Aorta (tissue), 5 donors: ENCODE measurements around the gene PTPRG. TPM values are rescaled to one million over a fixed set of nuclear protein-coding genes. Genes with fewer than 3 reads are reported as not detected.

Experiments
- ATAC-seq: fragments of 200-7000 bp; cut with Tn5 transposase; one replicate; pipeline ENCODE4 v1.9.1; 2022; ENCODE audit warnings: moderate library complexity; ENCODE audit not compliant: low FRiP score
- DNase-seq, 2 donors: peaks; one replicate each; pipeline ENCODE4 v3.0.0-alpha.2; 2020
- H3K27ac ChIP-seq, 2 donors: one replicate each; pipeline ENCODE4 v1.5.1; 2013; ENCODE audit warnings: low read length in 2 of 2, mild to moderate bottlenecking in 2 of 2, moderate library complexity in 2 of 2, control low read depth in 1 of 2, inconsistent platforms in 1 of 2, low read depth in 1 of 2
- H3K27me3 ChIP-seq, 2 donors: one replicate each; pipeline ENCODE4 v1.6.1; 2013; ENCODE audit warnings: control low read depth in 1 of 2, low read length in 1 of 2, mild to moderate bottlenecking in 1 of 2, moderate library complexity in 1 of 2; ENCODE audit not compliant: insufficient read depth in 2 of 2, control insufficient read depth in 1 of 2
- H3K36me3 ChIP-seq, 2 donors: one replicate each; pipeline ENCODE4 v1.6.1; 2013; ENCODE audit warnings: control low read depth in 1 of 2, low read length in 1 of 2, mild to moderate bottlenecking in 1 of 2; ENCODE audit not compliant: insufficient read depth in 2 of 2, control insufficient read depth in 1 of 2
- H3K4me1 ChIP-seq, 2 donors: one replicate each; pipeline ENCODE4 v1.6.1; 2013; ENCODE audit warnings: low read length in 2 of 2, control low read depth in 1 of 2, mild to moderate bottlenecking in 1 of 2, moderate library complexity in 1 of 2; ENCODE audit not compliant: insufficient read depth in 2 of 2, control insufficient read depth in 1 of 2
- H3K4me3 ChIP-seq, 2 donors: one replicate each; pipeline ENCODE4 v1.5.1; 2013; ENCODE audit warnings: low read length in 2 of 2, control low read depth in 1 of 2, mild to moderate bottlenecking in 1 of 2
- H3K9me3 ChIP-seq: one replicate; pipeline ENCODE4 v1.6.1; 2013; ENCODE audit warnings: mild to moderate bottlenecking, low read length; ENCODE audit not compliant: control insufficient read depth
- WGBS, 2 donors: extraction: QIAGEN DNeasy Blood & Tissue Kit; methylation state at CpG; one replicate each; pipeline ENCODE4 v1.1.7; 2013; 5-methylcytosine and 5-hydroxymethylcytosine counted together
- intact Hi-C, 2 donors: fragments of 100-400 bp; cut with DNase I; formaldehyde crosslinking; loops; one replicate each; pipeline versions ENCODE4 v1.14.2 to v1.15.0; 2022
- polyA plus RNA-seq, 2 donors: library from polyadenylated mRNA; stranded (reverse); fragments of 200-250 nt; gene quantifications; one replicate each; pipeline ENCODE4 v1.2.3, GENCODE V29; 2013
- total RNA-seq, 2 donors: library from RNA; stranded (reverse); fragmentation: NEBNext Ultra II Directional; extraction: Animal tissue kit (Norgen Biotek cat#: 25700); gene quantifications; one replicate each; pipeline ENCODE4 v1.2.1, GENCODE V29; 2021
- donor health status: healthy with polysubstance abuse.
- donor health status: Bipolar disorder and iron deficiency.
- donor health status: DM: no; HTN: no; CAD: no.
- donor health status: DM: no; HTN: no; CAD: no.
- donor health status: DM: yes; HTN: yes; CAD: no.

PTPRG gene
- total and polyA plus RNA-seq, 4 donors, result 5.3 to 150 (median 52.4) TPM

DNA sequence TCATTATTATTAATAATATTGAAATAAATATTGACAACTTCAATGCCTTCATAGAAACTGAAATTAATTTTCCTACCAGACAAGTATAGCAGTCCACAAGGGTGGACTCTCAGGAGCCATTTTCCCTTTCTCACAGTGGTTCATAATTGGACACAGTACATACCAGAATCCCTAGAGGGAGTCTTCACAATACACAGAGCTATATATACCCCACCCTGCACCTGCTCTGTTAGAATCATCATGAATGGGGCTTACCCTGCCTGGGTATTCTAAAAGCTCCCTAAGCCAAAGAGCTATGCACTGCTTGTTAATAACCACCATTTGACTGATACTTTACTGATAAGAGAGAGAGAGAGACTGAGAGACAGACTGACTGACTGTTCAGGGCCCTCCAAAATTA, 677.1 kb downstream of the PTPRG start:
- peaks cover 0 to 4% of the 10 kb centered on the region in 2 donors for H3K4me1 ChIP-seq
- H3K9me3 ChIP-seq, result no peaks in the 10 kb centered on the region
- DNase-seq, result no peak
- intact Hi-C loops, result no loop called here
- no peaks in the 10 kb centered on the region for H3K27me3 ChIP-seq
- H3K4me3 ChIP-seq, result no peak overlapping the region
- no peak for ATAC-seq
- H3K27ac ChIP-seq, result no peak overlapping the region
- peaks cover 5 to 6% of the 10 kb centered on the region in 2 donors for H3K36me3 ChIP-seq

DNA sequence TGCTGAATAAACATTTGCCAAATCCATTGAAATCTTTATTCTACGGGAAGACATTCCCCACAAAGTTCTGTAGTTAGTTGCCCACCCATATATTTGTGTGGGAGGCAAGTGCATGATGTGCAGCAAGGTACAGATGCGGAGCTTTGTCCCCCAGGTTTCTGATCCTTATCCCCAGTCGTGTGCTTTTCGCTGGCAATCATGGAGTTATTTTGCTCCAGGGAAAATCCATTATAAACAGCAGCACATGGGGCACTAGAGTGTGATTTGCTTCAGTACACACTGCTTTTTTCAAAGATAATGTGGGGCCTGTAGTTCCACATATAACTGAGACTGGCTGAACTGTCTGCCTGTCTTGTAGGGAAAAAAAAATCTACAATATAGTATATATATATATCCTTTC, 679.9 kb downstream of the PTPRG start:
- H3K4me3 ChIP-seq, result no peak overlapping the region
- ATAC-seq (no peak), DNase-seq (no peak)
- no peaks in the 10 kb centered on the region for H3K27me3 ChIP-seq
- peaks cover 5 to 6% of the 10 kb centered on the region in 2 donors for H3K36me3 ChIP-seq
- WGBS, 2 donors, result 87% methylated on average over 4 of the region's 4 CpGs
- no peaks in the 10 kb centered on the region for H3K9me3 ChIP-seq
- H3K4me1 ChIP-seq, result peaks cover 2 to 5% of the 10 kb centered on the region in 2 donors
- intact Hi-C loops, result no loop called here
- H3K27ac ChIP-seq, result no peak overlapping the region

DNA sequence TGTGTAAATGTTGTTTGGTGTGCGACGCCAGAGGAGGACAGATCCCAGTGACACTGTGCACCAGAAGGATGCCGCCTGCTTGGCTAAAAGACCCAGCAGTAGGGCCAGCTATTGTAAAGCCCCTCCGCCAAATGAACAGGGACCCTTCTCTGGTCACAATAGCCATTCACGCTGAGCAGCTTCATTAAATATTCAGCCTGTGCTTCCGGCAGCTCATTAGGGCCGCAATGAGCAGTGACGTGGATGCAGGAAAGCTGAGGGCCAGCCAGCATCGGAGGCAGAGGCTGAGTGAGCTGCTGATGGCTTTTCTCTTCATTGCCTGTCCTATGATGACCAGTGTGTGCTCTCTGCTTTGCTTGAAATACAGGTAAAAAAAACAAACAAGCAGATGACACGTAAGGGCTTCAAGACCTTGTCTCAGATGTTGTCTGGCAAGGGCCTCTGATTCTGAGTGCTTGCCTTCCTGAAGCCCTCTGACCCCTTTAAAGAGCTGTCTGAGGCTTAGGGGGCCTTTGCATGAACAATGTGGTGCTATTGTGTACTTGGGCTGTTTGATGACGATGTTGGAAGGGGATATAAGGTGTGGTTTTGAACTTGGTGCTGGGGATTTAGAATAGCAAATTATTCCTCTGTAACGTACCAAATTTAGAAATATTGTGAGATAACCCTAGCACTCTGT, 681.6 kb downstream of the PTPRG start:
- Histone ChIP-seq H3K36me3 (peaks cover 5 to 6% of the 10 kb centered on the region in 2 donors), H3K4me3 (no peak overlapping the region), H3K4me1 (peaks cover 2 to 3% of the 10 kb centered on the region in 2 donors), H3K27me3 (no peaks in the 10 kb centered on the region), H3K9me3 (no peaks in the 10 kb centered on the region), H3K27ac (no peak overlapping the region)
- intact Hi-C loops, result no loop called here
- ATAC-seq (no peak), DNase-seq (no peak)
- 90 to 91% methylated on average over 12 of the region's 12 CpGs for WGBS, 2 donors

DNA sequence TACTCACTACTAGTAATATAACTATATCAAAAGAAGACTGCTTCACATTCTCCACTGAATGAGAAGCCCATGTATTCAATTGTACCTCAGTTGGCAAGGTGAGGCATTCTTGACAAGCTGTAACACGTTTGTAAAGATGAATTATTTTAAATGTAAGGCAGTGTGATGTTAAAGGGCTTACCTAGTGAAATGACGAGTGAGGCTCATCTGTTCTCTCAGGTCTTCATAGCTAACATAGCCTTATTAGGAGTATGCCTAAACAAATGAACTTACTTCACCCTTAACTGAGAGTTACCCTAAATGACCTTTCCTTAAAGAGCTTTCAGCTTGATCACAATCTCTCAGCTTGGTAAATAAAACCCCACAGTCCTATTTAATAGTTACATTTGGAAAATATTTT, 684.7 kb downstream of the PTPRG start:
- H3K4me1 ChIP-seq, result peaks cover 2 to 3% of the 10 kb centered on the region in 2 donors
- H3K4me3 ChIP-seq, result no peak overlapping the region
- H3K36me3 ChIP-seq, result peaks cover 5 to 6% of the 10 kb centered on the region in 2 donors
- H3K9me3 ChIP-seq, result no peaks in the 10 kb centered on the region
- 31 to 35% methylated on average over 2 of the region's 2 CpGs for WGBS, 2 donors
- DNase-seq (no peak), ATAC-seq (no peak)
- no peak overlapping the region for H3K27ac ChIP-seq
- intact Hi-C loops, result no loop called here
- no peaks in the 10 kb centered on the region for H3K27me3 ChIP-seq

DNA sequence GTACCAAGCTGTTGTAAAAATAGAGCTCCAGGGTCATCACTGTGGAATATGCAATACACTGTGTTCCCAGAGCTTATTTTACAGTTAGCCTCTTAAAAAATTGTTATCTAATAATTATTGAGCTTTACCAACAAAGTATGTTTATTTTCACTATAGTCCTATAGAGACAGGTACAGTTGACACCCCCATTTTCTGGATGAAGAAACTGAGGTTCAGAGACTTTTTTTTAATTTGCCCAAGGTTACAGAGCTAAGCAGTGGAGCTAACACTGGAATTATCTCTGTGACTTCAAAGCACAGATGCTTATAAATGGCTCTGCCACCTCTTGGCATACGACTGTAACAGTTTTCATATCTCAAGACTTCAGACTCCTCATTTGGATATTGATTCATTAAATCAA, 685.6 kb downstream of the PTPRG start:
- 89 to 98% methylated on average over 1 of the region's 1 CpG for WGBS, 2 donors
- Histone ChIP-seq H3K36me3 (peaks cover 5 to 6% of the 10 kb centered on the region in 2 donors), H3K27me3 (no peaks in the 10 kb centered on the region), H3K4me3 (no peak overlapping the region), H3K4me1 (peaks cover 2 to 3% of the 10 kb centered on the region in 2 donors), H3K27ac (no peak overlapping the region), H3K9me3 (no peaks in the 10 kb centered on the region)
- ATAC-seq, result no peak
- no peak for DNase-seq
- intact Hi-C loops, result no loop called here

DNA sequence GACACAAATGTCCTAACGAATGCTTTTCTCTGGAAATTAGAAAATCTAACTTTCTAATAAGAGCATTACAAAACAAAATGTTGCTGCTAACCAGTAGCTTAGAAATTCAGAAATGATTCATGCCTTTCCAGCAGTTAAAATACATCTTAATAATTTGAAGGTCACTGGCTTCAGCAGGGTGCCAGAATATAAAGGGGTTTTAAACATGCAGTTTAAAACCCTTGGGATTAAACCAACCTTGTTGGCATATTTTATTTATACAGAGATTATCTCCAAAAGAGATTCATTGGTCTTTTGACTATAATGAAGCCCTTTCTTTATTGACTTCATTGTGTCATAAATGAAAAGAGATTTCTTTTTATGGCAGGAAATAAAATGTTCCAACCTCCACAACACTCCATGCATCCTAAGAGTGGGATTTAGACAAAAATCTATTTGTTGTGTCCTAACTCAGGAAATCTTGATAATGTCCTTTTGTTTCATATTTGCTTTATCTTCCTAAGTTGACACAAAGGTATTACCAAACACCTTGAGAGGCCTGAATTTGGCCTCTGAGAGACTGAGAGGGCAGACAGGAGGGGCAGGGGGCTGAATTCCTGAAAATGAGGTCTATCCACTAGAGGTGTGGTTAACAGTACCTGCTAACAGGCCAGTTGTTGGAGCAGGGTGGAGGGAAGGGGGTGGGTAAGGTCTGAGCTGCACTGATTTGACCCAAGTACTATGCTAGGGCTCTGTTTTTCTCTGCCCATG, 687.5 kb downstream of the PTPRG start:
- 94 to 95% methylated on average over 1 of the region's 1 CpG for WGBS, 2 donors
- intact Hi-C loops, result no loop called here

DNA sequence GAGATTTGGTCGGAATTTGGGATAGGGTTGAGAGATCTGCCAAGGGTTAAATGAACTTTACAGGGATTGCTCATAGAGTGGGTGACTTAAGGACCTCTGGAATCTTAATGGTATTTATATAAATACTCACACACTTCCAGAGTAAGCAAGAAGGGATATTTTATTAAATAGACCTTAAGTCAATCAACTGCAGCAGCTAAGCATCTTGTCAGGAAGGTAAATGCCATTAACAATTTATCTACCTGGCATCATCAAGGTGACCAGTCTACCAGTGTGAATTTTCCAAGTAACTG, 688.1 kb downstream of the PTPRG start:
- Histone ChIP-seq H3K36me3 (no peaks in the 10 kb centered on the region), H3K27ac (no peak overlapping the region), H3K4me1 (peaks cover 3 to 7% of the 10 kb centered on the region in 2 donors), H3K4me3 (no peak overlapping the region), H3K9me3 (no peaks in the 10 kb centered on the region), H3K27me3 (no peaks in the 10 kb centered on the region)
- 48 to 52% methylated on average over 1 of the region's 1 CpG for WGBS, 2 donors
- DNase-seq (no peak), ATAC-seq (no peak)
- intact Hi-C loops, result no loop called here

More for the DNA sequence above, 687.5 kb downstream of the PTPRG start:
- no peaks in the 10 kb centered on the region for H3K36me3 ChIP-seq
- H3K4me1 ChIP-seq, result peaks cover 3% of the 10 kb centered on the region in 2 donors
- H3K9me3 ChIP-seq, result no peaks in the 10 kb centered on the region
- peak; percentile 41 for ATAC-seq
- H3K4me3 ChIP-seq, result no peak overlapping the region
- no peak for DNase-seq
- H3K27ac ChIP-seq, result no peak overlapping the region
- no peaks in the 10 kb centered on the region for H3K27me3 ChIP-seq

DNA sequence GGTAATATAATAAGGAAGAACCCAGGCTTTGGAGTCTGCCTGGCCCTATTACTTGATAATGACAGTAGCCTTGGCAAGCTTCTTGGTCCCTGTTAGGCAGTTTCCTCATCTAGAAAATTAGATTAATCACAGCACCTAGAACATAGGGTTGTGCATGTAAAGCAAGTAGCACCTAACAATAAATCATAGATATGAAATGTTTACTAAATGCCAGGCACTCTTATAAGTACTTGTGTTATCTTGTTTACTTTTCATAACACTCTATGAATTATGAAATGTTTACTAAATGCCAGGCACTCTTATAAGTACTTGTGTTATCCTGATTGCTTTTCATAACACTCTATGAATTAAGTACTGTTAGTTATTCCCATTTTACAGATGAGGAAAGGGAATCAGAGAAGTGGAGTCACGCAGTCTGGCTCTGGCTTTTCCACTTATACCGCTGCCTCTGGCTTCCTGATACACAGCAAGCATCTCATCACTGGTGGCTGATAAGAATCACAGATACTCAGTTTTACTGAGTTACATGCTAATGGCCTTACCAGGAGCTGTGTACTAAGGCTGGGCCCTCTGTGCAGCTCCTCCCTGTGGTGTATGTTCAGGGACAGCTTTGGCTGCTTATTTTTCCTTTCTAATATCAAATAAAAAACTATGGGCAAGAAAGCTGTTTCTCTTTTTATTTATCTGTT, 688.6 kb downstream of the PTPRG start:
- Histone ChIP-seq H3K36me3 (no peaks in the 10 kb centered on the region), H3K27ac (no peak overlapping the region), H3K4me3 (no peak overlapping the region), H3K4me1 (peaks cover 3 to 7% of the 10 kb centered on the region in 2 donors), H3K27me3 (no peaks in the 10 kb centered on the region), H3K9me3 (no peaks in the 10 kb centered on the region)
- intact Hi-C loops, result no loop called here
- DNase-seq, result no peak
- WGBS, 2 donors, result 96 to 98% methylated on average over 2 of the region's 2 CpGs
- no peak for ATAC-seq
